ENCODE data around the gene CTNNA3. TPM values are rescaled to one million over a fixed set of nuclear protein-coding genes. Genes with fewer than 3 reads are reported as not detected.

The CTNNA3 gene
- total and polyA plus RNA-seq, 2 donors (not counting 3 experiments of a cell fraction or from before 2014, with no cell fraction given), result not detected

DNA sequence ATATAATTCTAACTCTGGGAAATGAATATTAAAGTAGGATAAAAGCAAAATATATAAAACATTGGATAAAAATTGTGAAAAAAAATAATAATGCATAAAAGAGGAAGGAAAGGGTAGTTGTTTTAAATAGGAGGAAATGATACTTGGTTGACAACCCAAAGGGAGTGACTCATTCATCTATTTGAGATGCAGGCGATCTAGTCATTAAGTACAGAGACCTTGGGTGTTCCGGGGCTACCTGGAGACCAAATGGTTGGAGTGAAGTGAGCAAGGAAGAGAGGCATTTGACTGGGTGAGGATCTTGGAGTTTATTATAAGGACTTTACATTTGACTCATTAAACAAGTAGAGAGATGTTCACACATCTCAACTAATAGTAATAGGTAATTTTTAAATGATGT, 659.2 kb downstream of the CTNNA3 start:
- Histone ChIP-seq H3K36me3 (ENCODE audit: control insufficient read depth in 2 of 2, extremely low read depth in 1 of 2, insufficient read depth in 2 of 2, low read length in 2 of 2) (no peaks in the 10 kb centered on the region), H3K4me2 (ENCODE audit: insufficient read depth, low read length) (no peak overlapping the region), H4K20me1 (replicated peaks; ENCODE audit: control insufficient read depth, extremely low read depth, insufficient read depth, low read length) (no peaks in the 10 kb centered on the region), H3K27ac (ENCODE audit: insufficient read depth, low read depth, low read length) (no peak overlapping the region), H3K79me2 (ENCODE audit: control insufficient read depth, insufficient read depth, low read length) (no peaks in the 10 kb centered on the region), H3K4me1 (ENCODE audit: control insufficient read depth, extremely low read depth, insufficient read depth, low read length) (no peaks in the 10 kb centered on the region), H3K9me3 (replicated peaks; ENCODE audit: control insufficient read depth, insufficient read depth, low read length) (no peaks in the 10 kb centered on the region), H3K4me3 (replicated peaks in 1 of 3; ENCODE audit: insufficient read depth in 1 of 3, low read depth in 1 of 3, low read length in 3 of 3) (no peak overlapping the region), H3K9ac (replicated peaks; ENCODE audit: extremely low read depth, insufficient read depth, low read length) (no peak overlapping the region), H2AFZ (ENCODE audit: low read depth, low read length) (no peak overlapping the region), H3K27me3 (ENCODE audit: control insufficient read depth in 2 of 2, insufficient read depth in 2 of 2, low read length in 2 of 2) (no peaks in the 10 kb centered on the region), H3K9me1 (replicated peaks; ENCODE audit: control insufficient read depth, extremely low read depth, insufficient read depth, low read length) (no peaks in the 10 kb centered on the region)
- FAIRE-seq (no peak), DNase-seq (ENCODE audit: low read depth, low spot score) (no peak)
- intact Hi-C loops (cut with micrococcal nuclease) (no loop called here), dilution Hi-C loops (cut with MboI; ENCODE audit: extremely low pct_ligation_motif_present, low sequenced_read_pairs) (no loop called here)
- no TSS peak for BruUV-seq (replicated peaks)
- POLR2A ChIA-PET, result no interaction called here
- CTCF ChIA-PET, result no interaction called here
- no peak for TF ChIP-seq POLR2A (IDR thresholded peaks at IDR 0.05; ENCODE audit: low read depth, low read length)
- TF ChIP-seq MYC (IDR thresholded peaks at IDR 0.05; ENCODE audit: low read depth, low read length), result no peak
- TF ChIP-seq, protein P1, sequence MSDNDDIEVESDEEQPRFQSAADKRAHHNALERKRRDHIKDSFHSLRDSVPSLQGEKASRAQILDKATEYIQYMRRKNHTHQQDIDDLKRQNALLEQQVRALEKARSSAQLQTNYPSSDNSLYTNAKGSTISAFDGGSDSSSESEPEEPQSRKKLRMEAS (IDR thresholded peaks at IDR 0.05; ENCODE audit: insufficient read depth, insufficient read length), result no peak
- TF ChIP-seq GATA2 (IDR thresholded peaks at IDR 0.05; ENCODE audit: insufficient read depth, insufficient read length, low read depth, low read length), result no peak
- TF ChIP-seq, protein P2, sequence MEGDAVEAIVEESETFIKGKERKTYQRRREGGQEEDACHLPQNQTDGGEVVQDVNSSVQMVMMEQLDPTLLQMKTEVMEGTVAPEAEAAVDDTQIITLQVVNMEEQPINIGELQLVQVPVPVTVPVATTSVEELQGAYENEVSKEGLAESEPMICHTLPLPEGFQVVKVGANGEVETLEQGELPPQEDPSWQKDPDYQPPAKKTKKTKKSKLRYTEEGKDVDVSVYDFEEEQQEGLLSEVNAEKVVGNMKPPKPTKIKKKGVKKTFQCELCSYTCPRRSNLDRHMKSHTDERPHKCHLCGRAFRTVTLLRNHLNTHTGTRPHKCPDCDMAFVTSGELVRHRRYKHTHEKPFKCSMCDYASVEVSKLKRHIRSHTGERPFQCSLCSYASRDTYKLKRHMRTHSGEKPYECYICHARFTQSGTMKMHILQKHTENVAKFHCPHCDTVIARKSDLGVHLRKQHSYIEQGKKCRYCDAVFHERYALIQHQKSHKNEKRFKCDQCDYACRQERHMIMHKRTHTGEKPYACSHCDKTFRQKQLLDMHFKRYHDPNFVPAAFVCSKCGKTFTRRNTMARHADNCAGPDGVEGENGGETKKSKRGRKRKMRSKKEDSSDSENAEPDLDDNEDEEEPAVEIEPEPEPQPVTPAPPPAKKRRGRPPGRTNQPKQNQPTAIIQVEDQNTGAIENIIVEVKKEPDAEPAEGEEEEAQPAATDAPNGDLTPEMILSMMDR (IDR thresholded peaks at IDR 0.05; ENCODE audit: extremely low read depth in 1 of 2, insufficient read depth in 1 of 2, low read depth in 1 of 2, low read length in 2 of 2), result no peak
- no peak for TF ChIP-seq POLR2AphosphoS5 (IDR thresholded peaks at IDR 0.05; ENCODE audit: insufficient read depth, low read depth, low read length)
- TF ChIP-seq JUN (IDR thresholded peaks at IDR 0.05; ENCODE audit: borderline replicate concordance, insufficient read depth, insufficient read length, low read depth), result no peak
- no peak for TF ChIP-seq EZH2 (IDR thresholded peaks at IDR 0.05; ENCODE audit: borderline replicate concordance, low read depth, low read length, severe bottlenecking)
- no peak for TF ChIP-seq FOS (IDR thresholded peaks at IDR 0.05; ENCODE audit: borderline replicate concordance, insufficient read depth, low read length)
